Measurements from ENCODE around the gene GRSF1. TPM values are rescaled to one million over a fixed set of nuclear protein-coding genes. Genes with fewer than 3 reads are reported as not detected.

Gene GRSF1
- total RNA-seq, 1 donor from 2014 or later = 82.5 TPM

- Mint-ChIP-seq H3K27me3 (ENCODE audit: unreplicated experiment) (no peaks in the 10 kb centered on the region), H3K27ac (ENCODE audit: unreplicated experiment) (no peak overlapping the region), H3K9me3 (ENCODE audit: unreplicated experiment) (no peaks in the 10 kb centered on the region), H3K4me3 (ENCODE audit: unreplicated experiment) (no peak overlapping the region), H3K36me3 (ENCODE audit: unreplicated experiment) (no peaks in the 10 kb centered on the region), H3K4me1 (ENCODE audit: unreplicated experiment) (peaks cover 2% of the 10 kb centered on the region)
- TF ChIP-seq CTCF (IDR thresholded peaks at IDR 0.05) = no peak
- no peak for DNase-seq (ENCODE audit: extremely low spot score, unreplicated experiment)
Observed at GRCh38 chr4:70874268-70875156, 34.8 kb upstream of the GRSF1 start.

GRCh38 chr4:70873216-70873615, 33.5 kb upstream of the GRSF1 start:
- no peaks in the 10 kb centered on the region for H3K9me3 Mint-ChIP-seq (ENCODE audit: unreplicated experiment)
- no peaks in the 10 kb centered on the region for H3K27me3 Mint-ChIP-seq (ENCODE audit: unreplicated experiment)
- no peak for DNase-seq (ENCODE audit: extremely low spot score, unreplicated experiment)
- H3K4me1 Mint-ChIP-seq (ENCODE audit: unreplicated experiment) = peaks cover 2% of the 10 kb centered on the region
- H3K27ac Mint-ChIP-seq (ENCODE audit: unreplicated experiment) = no peak overlapping the region
- H3K4me3 Mint-ChIP-seq (ENCODE audit: unreplicated experiment) = no peak overlapping the region
- H3K36me3 Mint-ChIP-seq (ENCODE audit: unreplicated experiment) = no peaks in the 10 kb centered on the region
- no peak for TF ChIP-seq CTCF (IDR thresholded peaks at IDR 0.05)

- H3K27me3 Mint-ChIP-seq (ENCODE audit: unreplicated experiment) = no peaks in the 10 kb centered on the region
- TF ChIP-seq CTCF (IDR thresholded peaks at IDR 0.05) = no peak
- H3K4me1 Mint-ChIP-seq (ENCODE audit: unreplicated experiment) = peaks cover 2% of the 10 kb centered on the region
- H3K4me3 Mint-ChIP-seq (ENCODE audit: unreplicated experiment) = no peak overlapping the region
- H3K36me3 Mint-ChIP-seq (ENCODE audit: unreplicated experiment) = no peaks in the 10 kb centered on the region
- DNase-seq (ENCODE audit: extremely low spot score, unreplicated experiment) = no peak
- H3K9me3 Mint-ChIP-seq (ENCODE audit: unreplicated experiment) = no peaks in the 10 kb centered on the region
- H3K27ac Mint-ChIP-seq (ENCODE audit: unreplicated experiment) = no peak overlapping the region
Observed at GRCh38 chr4:70868778-70869177, 29.1 kb upstream of the GRSF1 start.

GRCh38 chr4:70863099-70863790, 23.6 kb upstream of the GRSF1 start:
- Mint-ChIP-seq H3K27ac (ENCODE audit: unreplicated experiment) (no peak overlapping the region), H3K9me3 (ENCODE audit: unreplicated experiment) (no peaks in the 10 kb centered on the region), H3K4me3 (ENCODE audit: unreplicated experiment) (no peak overlapping the region), H3K27me3 (ENCODE audit: unreplicated experiment) (peaks cover 2% of the 10 kb centered on the region), H3K4me1 (ENCODE audit: unreplicated experiment) (no peaks in the 10 kb centered on the region), H3K36me3 (ENCODE audit: unreplicated experiment) (no peaks in the 10 kb centered on the region)
- no peak for TF ChIP-seq CTCF (IDR thresholded peaks at IDR 0.05)
- DNase-seq (ENCODE audit: extremely low spot score, unreplicated experiment) = no peak

GRCh38 chr4:70859066-70859465, 19.4 kb upstream of the GRSF1 start:
- H3K4me3 Mint-ChIP-seq (ENCODE audit: unreplicated experiment) = no peak overlapping the region
- no peak for TF ChIP-seq CTCF (IDR thresholded peaks at IDR 0.05)
- no peak for DNase-seq (ENCODE audit: extremely low spot score, unreplicated experiment)
- H3K4me1 Mint-ChIP-seq (ENCODE audit: unreplicated experiment) = no peaks in the 10 kb centered on the region
- H3K27me3 Mint-ChIP-seq (ENCODE audit: unreplicated experiment) = peaks cover 2% of the 10 kb centered on the region
- H3K36me3 Mint-ChIP-seq (ENCODE audit: unreplicated experiment) = no peaks in the 10 kb centered on the region
- H3K9me3 Mint-ChIP-seq (ENCODE audit: unreplicated experiment) = no peaks in the 10 kb centered on the region
- H3K27ac Mint-ChIP-seq (ENCODE audit: unreplicated experiment) = no peak overlapping the region
